ENCODE measurements around the gene LPGAT1.

DNA sequence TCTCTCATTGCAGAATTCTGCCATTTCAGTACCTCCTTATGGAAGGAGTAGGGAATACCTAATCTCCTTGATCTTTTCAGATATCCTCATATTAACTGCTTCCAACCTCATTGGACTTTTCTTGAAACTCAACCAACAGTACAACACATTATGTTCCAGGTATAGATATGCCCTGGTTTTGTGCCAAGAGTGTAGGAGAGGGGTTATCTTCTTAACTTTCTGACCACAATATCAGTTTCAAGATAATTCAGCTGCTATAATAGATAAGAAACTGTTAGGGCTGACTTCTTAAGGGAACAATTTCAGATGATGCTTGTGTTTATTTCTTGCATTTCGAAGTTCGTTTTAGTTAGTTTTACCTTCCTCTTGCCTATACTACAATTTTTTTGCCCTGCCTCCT lies 2.1 kb upstream of the LPGAT1 start:
- TF ChIP-seq, protein P1, sequence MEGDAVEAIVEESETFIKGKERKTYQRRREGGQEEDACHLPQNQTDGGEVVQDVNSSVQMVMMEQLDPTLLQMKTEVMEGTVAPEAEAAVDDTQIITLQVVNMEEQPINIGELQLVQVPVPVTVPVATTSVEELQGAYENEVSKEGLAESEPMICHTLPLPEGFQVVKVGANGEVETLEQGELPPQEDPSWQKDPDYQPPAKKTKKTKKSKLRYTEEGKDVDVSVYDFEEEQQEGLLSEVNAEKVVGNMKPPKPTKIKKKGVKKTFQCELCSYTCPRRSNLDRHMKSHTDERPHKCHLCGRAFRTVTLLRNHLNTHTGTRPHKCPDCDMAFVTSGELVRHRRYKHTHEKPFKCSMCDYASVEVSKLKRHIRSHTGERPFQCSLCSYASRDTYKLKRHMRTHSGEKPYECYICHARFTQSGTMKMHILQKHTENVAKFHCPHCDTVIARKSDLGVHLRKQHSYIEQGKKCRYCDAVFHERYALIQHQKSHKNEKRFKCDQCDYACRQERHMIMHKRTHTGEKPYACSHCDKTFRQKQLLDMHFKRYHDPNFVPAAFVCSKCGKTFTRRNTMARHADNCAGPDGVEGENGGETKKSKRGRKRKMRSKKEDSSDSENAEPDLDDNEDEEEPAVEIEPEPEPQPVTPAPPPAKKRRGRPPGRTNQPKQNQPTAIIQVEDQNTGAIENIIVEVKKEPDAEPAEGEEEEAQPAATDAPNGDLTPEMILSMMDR (IDR thresholded peaks at IDR 0.05), result no peak
- TF ChIP-seq POLR2AphosphoS5 (IDR thresholded peaks at IDR 0.05), result no peak
- no peak for TF ChIP-seq EP300 (IDR thresholded peaks at IDR 0.05)
- TF ChIP-seq POLR2A (IDR thresholded peaks at IDR 0.05), result no peak
